ENCODE data around the gene TLE1. TPM values are rescaled to one million over a fixed set of nuclear protein-coding genes. Genes with fewer than 3 reads are reported as not detected.

Gene TLE1
- total RNA-seq, 1 donor from 2014 or later: 16.3 TPM

DNA sequence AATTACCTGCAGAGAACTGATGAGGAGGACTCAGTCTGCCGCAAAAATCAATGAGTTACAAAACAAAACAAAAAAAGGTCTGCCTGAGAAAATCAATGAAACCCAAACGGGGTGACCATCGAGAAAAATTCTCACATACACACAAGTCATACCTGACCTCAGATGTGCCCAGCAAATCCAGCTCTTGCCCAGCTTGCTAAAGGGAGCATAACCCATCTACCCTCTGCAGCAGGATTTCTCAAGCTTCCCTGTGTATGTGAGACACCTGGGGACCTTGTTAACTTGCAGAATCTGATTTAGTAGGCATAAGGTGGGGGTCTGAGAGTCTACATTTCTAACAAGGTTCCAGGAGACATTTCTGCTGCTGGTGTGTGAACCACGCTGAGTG lies 126.3 kb downstream of the TLE1 start:
- H3K4me1 Mint-ChIP-seq: peaks cover 14% of the 10 kb centered on the region
- POLR2A ChIA-PET: interaction anchor here (1.3 kb wide), 1 partner anchor 33 kb away, joined by 3 read pairs; no protein-coding TSS in a partner anchor
- TF ChIP-seq, protein P1, sequence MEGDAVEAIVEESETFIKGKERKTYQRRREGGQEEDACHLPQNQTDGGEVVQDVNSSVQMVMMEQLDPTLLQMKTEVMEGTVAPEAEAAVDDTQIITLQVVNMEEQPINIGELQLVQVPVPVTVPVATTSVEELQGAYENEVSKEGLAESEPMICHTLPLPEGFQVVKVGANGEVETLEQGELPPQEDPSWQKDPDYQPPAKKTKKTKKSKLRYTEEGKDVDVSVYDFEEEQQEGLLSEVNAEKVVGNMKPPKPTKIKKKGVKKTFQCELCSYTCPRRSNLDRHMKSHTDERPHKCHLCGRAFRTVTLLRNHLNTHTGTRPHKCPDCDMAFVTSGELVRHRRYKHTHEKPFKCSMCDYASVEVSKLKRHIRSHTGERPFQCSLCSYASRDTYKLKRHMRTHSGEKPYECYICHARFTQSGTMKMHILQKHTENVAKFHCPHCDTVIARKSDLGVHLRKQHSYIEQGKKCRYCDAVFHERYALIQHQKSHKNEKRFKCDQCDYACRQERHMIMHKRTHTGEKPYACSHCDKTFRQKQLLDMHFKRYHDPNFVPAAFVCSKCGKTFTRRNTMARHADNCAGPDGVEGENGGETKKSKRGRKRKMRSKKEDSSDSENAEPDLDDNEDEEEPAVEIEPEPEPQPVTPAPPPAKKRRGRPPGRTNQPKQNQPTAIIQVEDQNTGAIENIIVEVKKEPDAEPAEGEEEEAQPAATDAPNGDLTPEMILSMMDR (IDR thresholded peaks at IDR 0.05): no peak
- no peaks in the 10 kb centered on the region for H3K9me3 Mint-ChIP-seq
- H3K36me3 Mint-ChIP-seq (ENCODE audit: low read depth): no peaks in the 10 kb centered on the region
- DNase-seq (no peak), ATAC-seq (ENCODE audit: low read depth) (no peak)
- CTCF ChIA-PET: interaction anchor here (1.2 kb wide), 1 partner anchor 124 kb away, joined by 3 read pairs; no protein-coding TSS in a partner anchor
- intact Hi-C loops (cut with micrococcal nuclease): no loop called here
- no peak overlapping the region for H3K4me3 Mint-ChIP-seq
- no peaks in the 10 kb centered on the region for H3K27me3 Mint-ChIP-seq
- H3K27ac Mint-ChIP-seq: no peak overlapping the region

DNA sequence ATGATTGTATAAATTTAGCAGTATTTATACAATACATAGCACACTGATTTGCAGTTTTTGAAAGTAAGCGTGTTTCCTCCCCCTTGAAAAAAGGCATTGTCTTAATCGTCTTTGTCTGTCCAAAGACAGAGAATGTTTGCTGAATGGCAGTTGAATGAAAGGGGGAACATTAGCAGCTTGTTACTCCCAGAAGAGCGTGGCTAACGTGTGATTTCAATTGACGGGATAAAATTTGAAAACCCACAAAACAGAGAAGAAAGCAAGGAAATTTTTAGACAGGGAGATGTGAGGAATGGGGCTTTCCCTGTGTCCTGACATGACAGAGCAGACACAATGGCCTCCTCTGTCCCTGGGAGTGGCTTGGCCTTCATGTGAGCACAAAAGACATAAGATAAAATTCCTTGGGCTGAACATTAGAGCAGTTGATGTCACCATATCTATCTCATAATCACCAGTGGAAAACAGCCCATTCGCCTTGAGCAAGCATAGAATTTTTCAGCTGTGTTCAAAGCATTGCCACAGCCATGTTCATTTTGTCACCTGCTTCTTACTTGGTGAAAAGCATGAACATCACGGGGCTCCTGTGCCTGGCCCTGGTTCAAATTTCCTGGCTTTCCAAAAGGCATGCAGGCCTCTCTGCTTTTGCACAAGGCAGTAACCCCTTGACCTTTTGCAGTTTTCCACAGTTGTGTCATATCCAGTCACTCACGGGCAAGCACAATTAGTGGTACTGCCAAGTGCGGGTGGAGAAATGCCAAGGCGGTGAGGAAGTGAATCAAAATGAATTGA lies 126.9 kb downstream of the TLE1 start:
- POLR2A ChIA-PET: no interaction called here

DNA sequence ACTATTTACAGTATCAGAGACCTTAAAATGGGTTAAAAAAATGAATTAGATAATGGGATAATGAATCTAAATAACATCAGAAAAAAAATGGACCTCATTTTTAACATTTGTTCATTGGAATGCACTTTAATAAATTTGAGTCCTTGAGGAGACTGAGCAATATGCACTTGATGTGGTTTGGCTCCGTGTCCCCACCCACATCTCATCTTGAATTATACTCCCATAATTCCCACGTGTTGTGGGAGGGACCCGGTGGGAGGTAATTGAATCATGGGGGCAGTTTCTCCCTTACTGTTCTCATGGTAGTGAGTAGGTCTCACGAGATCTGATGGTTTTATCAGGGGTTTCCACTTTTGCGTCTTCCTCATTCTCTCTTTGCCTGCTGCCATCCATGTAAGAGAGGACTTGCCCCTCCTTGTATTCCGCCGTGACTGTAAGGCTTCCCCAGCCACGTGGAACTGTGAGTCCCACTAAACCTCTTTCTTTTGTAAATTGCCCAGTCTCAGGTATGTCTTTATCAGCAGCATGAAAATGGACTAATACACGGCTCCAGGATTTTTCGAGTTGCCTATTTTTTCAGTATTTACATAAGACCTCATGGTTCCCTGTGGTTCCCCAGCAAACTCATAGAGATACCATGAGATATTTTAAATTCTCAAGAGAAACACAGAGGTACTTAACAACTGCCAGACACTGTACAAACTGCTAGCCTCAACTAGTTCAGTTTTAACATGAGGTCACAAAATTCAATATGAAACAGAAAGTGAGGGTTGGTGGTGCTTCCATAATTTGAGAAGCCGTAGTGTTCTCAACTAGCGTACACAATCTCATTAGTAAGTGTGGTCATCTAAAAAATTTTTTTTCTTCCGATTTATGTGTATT lies 128.3 kb downstream of the TLE1 start:
- DNase-seq: no peak
- no peaks in the 10 kb centered on the region for H3K9me3 Mint-ChIP-seq
- TF ChIP-seq, protein P1 (IDR thresholded peaks at IDR 0.05): no peak
- H3K27ac Mint-ChIP-seq: peak overlapping the region; percentile 91
- peaks cover 14% of the 10 kb centered on the region for H3K4me1 Mint-ChIP-seq
- CTCF ChIA-PET: no interaction called here
- H3K27me3 Mint-ChIP-seq: no peaks in the 10 kb centered on the region
- no peaks in the 10 kb centered on the region for H3K36me3 Mint-ChIP-seq (ENCODE audit: low read depth)
- H3K4me3 Mint-ChIP-seq: peak overlapping the region; percentile 82
- intact Hi-C loops (cut with micrococcal nuclease): loop anchor here (1.0 kb wide), 1 partner anchor 95 kb away; no protein-coding TSS in a partner anchor
- POLR2A ChIA-PET: no interaction called here
- ATAC-seq (ENCODE audit: low read depth): peak; percentile 80

More for the DNA sequence above, 126.9 kb downstream of the TLE1 start:
- H3K27me3 Mint-ChIP-seq: no peaks in the 10 kb centered on the region
- CTCF ChIA-PET: no interaction called here
- ATAC-seq (ENCODE audit: low read depth): no peak
- H3K4me1 Mint-ChIP-seq: peaks cover 14% of the 10 kb centered on the region
- TF ChIP-seq, protein P1 (IDR thresholded peaks at IDR 0.05): no peak
- H3K4me3 Mint-ChIP-seq: no peak overlapping the region
- no peak overlapping the region for H3K27ac Mint-ChIP-seq
- H3K36me3 Mint-ChIP-seq (ENCODE audit: low read depth): no peaks in the 10 kb centered on the region
- H3K9me3 Mint-ChIP-seq: no peaks in the 10 kb centered on the region
- DNase-seq: no peak
- intact Hi-C loops (cut with micrococcal nuclease): no loop called here

DNA sequence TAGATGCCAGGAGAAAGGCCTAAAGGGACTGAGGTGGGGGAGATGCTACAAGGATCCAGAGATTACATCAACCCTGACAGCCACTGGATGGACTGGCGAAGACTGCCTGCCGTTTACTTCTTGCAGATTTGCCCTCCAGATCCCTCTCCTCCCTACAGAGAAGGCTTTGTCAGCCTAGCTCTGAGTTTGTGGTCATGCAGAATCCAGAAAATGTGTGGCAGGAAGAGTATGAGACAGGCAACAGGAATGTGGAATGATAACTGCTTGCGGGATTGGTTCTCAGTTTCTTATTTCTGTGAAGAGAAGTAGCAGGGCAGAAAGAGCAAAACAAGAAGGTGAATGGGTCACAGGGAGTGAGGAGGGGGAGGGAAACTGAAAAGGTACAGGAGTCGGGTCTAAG lies 129.6 kb downstream of the TLE1 start:
- CTCF ChIA-PET: no interaction called here
- Mint-ChIP-seq H3K9me3 (no peaks in the 10 kb centered on the region), H3K27me3 (no peaks in the 10 kb centered on the region), H3K4me1 (peaks cover 14% of the 10 kb centered on the region), H3K36me3 (ENCODE audit: low read depth) (no peaks in the 10 kb centered on the region), H3K4me3 (no peak overlapping the region), H3K27ac (no peak overlapping the region)
- POLR2A ChIA-PET: no interaction called here
- intact Hi-C loops (cut with micrococcal nuclease): no loop called here
- ATAC-seq (ENCODE audit: low read depth) (no peak), DNase-seq (no peak)
- TF ChIP-seq, protein P1 (IDR thresholded peaks at IDR 0.05): no peak

DNA sequence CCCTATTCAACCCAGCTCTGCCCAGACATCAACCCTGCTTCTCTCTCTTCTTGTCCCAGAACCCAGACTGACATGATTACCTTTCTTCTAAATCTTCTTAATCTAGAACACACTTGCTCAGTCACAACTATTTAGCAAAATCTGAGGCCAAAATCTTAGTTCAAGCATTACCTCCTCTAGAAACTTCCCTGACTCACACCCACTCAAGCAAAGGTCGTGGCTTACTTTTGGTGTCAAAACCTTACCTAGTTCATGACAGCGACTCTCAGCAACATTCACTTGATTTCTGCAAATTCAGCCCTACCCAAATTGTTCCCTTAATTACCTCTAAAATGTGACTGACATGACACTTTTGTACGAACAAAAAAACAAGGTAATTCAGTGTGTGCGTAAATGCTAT lies 130.2 kb downstream of the TLE1 start:
- CTCF ChIA-PET: no interaction called here
- Mint-ChIP-seq H3K27ac (no peak overlapping the region), H3K4me3 (no peak overlapping the region), H3K4me1 (peaks cover 14% of the 10 kb centered on the region), H3K27me3 (no peaks in the 10 kb centered on the region), H3K36me3 (ENCODE audit: low read depth) (no peaks in the 10 kb centered on the region), H3K9me3 (no peaks in the 10 kb centered on the region)
- DNase-seq (no peak), ATAC-seq (ENCODE audit: low read depth) (no peak)
- POLR2A ChIA-PET: no interaction called here
- TF ChIP-seq, protein P1 (IDR thresholded peaks at IDR 0.05): no peak
- intact Hi-C loops (cut with micrococcal nuclease): no loop called here

Measured in activated B cell treated with CpG ODN at 0.5 μM for 24 hours (primary cell).